Ureter (tissue), 1 donor: Measurements from ENCODE around the gene PLAC8. TPM values are rescaled to one million over a fixed set of nuclear protein-coding genes. Genes with fewer than 3 reads are reported as not detected.
"Not testable (repeated sequence)": the region's sequence is repeated elsewhere in the genome, so short reads cannot be mapped to it uniquely, and the experiment has no call there.

ENCODE experiments used
- DNase-seq: peaks from one replicate; pipeline ENCODE4 v3.0.0-alpha.2; 2020; ENCODE audit warnings: low spot score
- total RNA-seq: library from RNA; stranded (reverse); gene quantifications from one replicate; pipeline ENCODE4 v1.2.4, GENCODE V29; 2023
- donor health status: DM: yes; HTN: yes; CAD: no.

PLAC8 gene
- total RNA-seq, 1 donor from 2014 or later: 4.9 TPM

- no peak for DNase-seq
Measured at GRCh38 chr4:83112678-83113428, 1.7 kb downstream of the PLAC8 start.

GRCh38 chr4:83112231-83112630 lies 2.3 kb downstream of the PLAC8 start:
- DNase-seq: no peak

DNA sequence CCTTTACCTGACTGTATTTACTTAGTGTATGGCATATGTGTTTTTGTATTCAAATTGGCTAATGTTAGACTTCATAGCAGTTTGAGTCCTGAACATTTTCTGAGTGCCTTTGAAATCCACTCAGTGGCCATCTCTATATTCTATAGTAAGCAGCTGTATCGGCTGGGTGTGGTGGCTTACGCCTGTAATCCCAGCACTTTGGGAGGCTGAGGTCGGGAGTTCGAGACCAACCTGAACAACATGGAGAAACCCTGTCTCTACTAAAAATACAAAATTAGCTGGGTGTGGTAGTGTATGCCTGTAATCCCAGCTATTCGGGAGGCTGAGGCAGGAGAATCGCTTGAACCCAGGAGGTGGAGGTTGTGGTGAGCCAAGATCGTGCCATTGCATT lies 2.8 kb downstream of the PLAC8 start:
- DNase-seq: not testable (repeated sequence)

GRCh38 chr4:83110970-83111750 lies 3.4 kb downstream of the PLAC8 start:
- DNase-seq: no peak

DNA sequence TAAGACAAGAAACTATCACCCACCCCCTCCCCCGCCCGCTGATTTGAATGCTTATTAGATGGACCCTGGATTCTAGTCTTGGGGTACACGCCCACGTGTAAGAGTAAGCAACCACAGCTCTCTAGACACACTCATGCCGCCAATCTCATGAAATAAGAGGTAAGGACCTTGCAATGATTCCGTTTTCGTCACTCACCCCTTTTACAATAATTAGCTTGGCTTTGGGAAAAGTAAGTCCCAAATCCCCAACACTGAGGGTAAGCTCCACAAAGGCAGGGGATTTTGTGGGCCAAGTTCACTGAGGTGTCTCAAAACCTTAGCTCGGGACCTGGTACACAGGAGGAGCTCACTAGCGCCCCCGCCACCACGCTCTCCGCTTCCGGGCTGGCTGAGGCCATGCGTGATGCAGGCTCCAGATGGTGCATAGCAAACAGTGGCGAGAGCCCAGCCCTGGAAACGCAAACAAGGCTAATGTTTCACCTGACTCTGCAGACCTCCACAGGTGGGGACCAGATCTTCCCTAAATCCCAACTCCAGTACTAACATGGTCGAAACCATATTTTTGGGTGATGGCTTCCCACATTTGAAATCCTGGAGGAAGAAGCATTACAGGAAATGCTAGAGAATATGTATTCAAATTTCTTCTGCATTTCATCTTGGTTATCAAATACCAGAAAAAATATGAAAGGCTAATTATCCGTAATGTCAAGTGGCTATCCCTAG lies 4.1 kb downstream of the PLAC8 start:
- peak; percentile 85 for DNase-seq

GRCh38 chr4:83109480-83110222 lies 4.9 kb downstream of the PLAC8 start:
- peak; percentile 49 for DNase-seq

DNA sequence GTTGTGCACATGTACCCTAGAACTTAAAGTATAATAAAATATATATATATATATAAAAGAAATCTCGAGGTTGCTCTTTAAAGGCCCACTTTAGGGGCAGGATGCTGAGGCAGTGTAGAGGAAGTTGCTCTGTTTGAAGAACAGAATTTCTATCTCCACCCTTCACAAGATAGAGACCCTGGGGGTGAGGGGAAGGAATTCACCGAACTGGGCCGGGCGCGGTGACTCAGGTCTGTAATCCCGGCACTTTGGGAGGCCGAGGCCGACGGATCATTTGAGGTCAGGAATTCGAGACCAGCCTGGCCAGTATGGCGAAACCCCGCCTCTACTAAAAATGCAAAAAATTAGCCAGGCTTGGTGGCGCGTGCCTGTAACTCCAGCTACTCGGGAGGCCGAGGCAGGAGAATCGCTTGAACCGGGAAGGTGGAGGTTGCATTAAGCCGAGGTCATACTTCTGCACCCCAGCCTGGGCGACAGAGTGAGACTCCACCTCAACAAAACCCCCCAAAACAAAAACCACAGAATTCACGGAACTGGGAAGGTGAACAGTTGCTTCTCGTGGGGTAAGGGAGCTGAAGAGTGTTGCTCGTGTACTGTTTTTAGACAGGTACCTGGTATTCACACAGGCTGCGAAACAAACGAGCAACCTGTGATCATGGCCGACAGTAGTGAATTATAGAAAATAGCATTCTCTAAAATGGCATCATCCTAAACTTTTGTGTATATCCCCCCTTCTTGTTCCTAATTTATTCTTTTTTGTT lies 6.2 kb downstream of the PLAC8 start:
- DNase-seq: no peak

DNA sequence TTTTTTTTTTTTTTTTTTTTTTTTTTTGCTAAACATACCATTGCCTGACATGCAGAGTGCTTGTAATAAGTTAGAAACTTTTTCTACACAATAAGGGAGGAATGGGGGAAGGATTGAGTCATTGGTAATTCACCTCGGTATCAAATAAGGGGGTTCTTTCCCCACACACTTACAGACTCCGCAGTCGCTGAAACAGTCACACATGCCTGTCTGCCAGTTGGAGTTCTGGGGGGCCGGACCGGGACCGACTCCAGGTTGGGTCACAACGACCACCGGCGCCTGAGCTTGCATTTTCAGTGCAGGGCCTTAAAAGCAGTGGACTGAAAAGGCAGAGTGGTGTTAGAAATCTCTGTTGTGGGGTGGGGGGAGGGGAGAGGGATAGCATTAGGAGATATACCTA lies 6.9 kb downstream of the PLAC8 start:
- DNase-seq: no peak

DNA sequence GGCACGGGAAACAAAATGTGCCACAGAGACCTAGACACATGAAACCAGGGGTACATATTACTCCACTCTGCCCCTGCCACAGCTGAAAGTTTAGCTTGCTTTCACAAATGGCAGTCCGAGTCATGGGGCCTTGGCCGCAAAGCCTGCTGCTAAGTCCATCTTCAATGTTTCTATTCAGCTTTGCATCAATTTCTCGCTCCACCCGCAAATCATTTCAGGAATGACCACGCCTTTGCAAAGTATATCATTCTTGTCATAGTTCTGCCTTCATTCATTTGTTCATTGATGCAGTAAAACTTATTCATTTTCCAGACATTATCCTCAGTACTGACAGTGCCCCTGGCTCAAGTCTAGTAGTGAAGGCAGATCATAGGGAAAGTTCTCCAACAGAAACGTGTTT lies 9.5 kb downstream of the PLAC8 start:
- DNase-seq: no peak

GRCh38 chr4:83096397-83096796 lies 18.1 kb downstream of the PLAC8 start:
- no peak for DNase-seq

- no peak for DNase-seq
Measured at GRCh38 chr4:83093060-83093640, 21.4 kb downstream of the PLAC8 start.

DNA sequence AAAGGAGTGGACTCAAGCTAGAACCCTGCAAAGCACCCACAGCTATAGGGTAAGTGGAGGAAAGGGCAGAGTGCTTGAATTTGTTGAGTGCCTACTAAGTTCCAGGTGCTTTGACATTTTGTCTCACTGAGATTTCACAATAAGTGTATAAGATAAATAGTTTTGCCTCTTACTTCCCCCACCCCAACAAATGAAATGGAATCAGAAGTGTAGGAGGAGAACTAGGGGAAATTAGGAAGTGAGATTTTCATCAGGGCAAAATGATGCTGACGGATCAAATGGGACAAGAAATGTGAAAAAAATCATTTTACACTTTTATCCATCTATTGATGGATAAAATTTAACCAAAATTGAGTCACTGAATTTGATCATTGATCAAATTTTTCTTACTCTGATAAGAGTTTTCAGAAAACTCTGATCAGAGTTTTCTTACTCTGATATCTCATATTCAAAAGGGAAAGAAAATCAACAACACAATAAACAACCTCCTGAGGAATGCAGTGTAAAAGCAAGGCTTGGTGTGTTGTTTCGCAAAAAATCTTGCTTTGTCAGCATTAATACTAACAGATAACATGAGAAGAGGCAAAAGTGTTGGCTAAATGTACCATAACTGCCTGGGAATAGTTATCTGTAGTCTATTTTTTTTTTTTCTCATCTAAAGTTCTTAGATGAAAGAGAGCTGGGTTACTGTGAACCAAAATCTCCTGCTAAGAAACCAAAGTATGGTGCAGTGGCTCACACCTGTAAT lies 24.9 kb downstream of the PLAC8 start:
- no peak for DNase-seq

- DNase-seq: not testable (repeated sequence)
Measured at GRCh38 chr4:83084956-83085355, 29.6 kb downstream of the PLAC8 start.

- DNase-seq: no peak
Measured at GRCh38 chr4:83083925-83084475, 30.5 kb downstream of the PLAC8 start.

- no peak for DNase-seq
Measured at GRCh38 chr4:83082777-83083176, 31.8 kb downstream of the PLAC8 start.

DNA sequence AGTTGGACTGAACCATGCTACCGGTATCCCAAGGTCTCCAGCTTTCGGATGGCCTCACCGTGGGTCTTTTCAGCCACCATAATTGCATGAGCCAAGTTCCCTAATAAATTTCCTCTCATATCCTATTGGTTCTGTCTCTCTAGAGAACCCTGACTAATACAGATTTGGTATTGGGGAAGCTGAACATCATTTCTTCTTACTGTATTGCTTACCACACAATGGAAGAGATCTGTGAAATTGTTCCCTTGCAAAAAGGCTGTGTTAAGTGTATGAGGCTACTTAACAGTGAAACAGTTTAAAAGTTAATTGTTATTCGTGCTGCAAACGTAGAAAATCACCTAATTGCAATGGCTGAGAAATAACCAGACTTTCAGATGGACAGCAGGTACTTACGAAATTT lies 34.0 kb downstream of the PLAC8 start:
- no peak for DNase-seq

DNA sequence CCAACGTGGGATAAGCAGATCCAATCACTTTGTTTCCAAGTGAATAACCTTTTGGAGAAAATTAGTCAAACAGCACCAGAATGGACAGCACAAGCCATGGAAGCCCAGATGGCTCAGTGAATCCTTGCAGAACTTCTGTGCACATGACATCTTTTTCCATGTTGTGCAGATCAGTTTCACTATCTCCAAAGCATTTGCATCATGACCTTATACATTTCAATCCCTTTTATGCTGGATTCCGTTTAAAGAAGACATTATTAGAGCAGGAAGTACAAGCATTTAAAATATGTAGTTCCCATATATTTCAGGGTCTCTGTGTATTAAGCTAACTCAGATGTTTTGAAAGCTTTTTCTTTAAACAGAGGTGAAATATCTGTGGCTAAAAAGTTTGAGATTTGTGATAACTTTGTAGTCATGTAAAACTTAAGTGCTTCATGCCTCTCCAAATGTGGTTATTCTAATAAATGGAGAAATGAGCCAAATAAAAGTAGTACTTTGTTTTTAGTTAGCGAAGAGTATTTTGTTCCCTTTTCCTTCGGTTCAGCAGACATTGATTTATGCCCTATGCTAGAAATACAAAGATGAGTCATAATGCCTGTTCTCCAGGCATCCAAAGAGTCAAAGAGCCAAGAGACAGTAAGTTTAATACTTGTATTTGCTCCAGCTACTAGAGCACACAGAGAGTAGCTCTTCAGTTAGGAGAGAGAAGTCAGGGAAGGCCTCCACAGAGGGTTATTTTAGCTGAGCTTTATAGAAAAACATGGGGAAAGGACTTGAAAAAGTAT lies 39.0 kb downstream of the PLAC8 start:
- no peak for DNase-seq

DNA sequence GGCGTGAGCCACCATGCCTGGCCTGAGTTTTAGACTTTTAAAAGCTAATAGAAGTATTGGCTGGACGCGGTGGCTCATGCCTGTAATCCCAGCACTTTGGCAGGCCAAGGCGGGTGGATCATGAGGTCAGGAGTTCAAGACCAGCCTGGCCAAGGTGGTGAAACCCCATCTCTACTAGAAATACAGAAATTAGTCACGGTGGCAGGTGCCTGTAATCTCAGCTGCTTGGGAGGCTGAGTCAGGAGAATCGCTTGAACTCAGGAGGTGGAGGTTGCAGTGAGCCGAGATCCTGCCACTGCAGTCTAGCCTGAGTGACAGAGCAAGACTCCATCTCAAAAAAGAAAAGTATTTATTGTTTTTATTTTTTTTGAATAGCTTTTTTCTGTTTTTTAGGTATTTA lies 39.7 kb downstream of the PLAC8 start:
- DNase-seq: not testable (repeated sequence)
